OCI-LY3 (cell line): ENCODE data around the gene TNS1.

Experiments
- H2AFZ ChIP-seq: fragments of 200-600, 300-600 bp; shearing (Covaris generic); 2 replicates; pipeline ENCODE4 v1.6.0; 2014; ENCODE audit warnings: antibody characterized with exemption, low read depth, low read length
- H3K27ac ChIP-seq: fragments of 200-600, 300-600 bp; sonication (generic); 2 replicates; pipeline ENCODE4 v1.5.1; 2014; ENCODE audit warnings: mild to moderate bottlenecking, low read length, moderate library complexity, mixed read lengths
- H3K27me3 ChIP-seq: fragments of 200-600, 300-600 bp; sonication (generic); 2 replicates; pipeline ENCODE4 v1.6.1; 2014; ENCODE audit warnings: low read depth, low read length, mixed read lengths
- H3K36me3 ChIP-seq: fragments of 200-600, 300-600 bp; sonication (generic); replicated peaks from 2 replicates; pipeline ENCODE3; 2014; ENCODE audit warnings: low read depth, low read length, mixed read lengths
- H3K4me1 ChIP-seq: fragments of 300-600, 200-600 bp; sonication (generic); 2 replicates; pipeline ENCODE4 v1.6.1; 2014; ENCODE audit warnings: low read length, mixed read lengths
- H3K4me2 ChIP-seq: fragments of 200-600, 300-600 bp; sonication (generic); 2 replicates; pipeline ENCODE4 v1.6.1; 2014; ENCODE audit warnings: low read length, mixed read lengths
- H3K4me3 ChIP-seq: fragments of 300-600, 200-600 bp; sonication (generic); 2 replicates; pipeline ENCODE4 v1.5.1; 2014; ENCODE audit warnings: antibody characterized with exemption, mild to moderate bottlenecking, low read length, moderate library complexity
- H3K79me2 ChIP-seq: fragments of 300-600, 200-600 bp; shearing (Covaris generic); 2 replicates; pipeline ENCODE4 v1.6.1; 2014; ENCODE audit warnings: mild to moderate bottlenecking, low read length, mixed read lengths
- H3K9ac ChIP-seq: fragments of 300-600, 200-600 bp; shearing (Covaris generic); 2 replicates; pipeline ENCODE4 v1.6.0; 2014; ENCODE audit warnings: mild to moderate bottlenecking, low read length, moderate library complexity
- H3K9me3 ChIP-seq: fragments of 200-600, 300-600 bp; shearing (Covaris generic); 2 replicates; pipeline ENCODE4 v1.6.1; 2014; ENCODE audit warnings: low read length, mixed read lengths; ENCODE audit not compliant: insufficient read depth
- H4K20me1 ChIP-seq: fragments of 200-600, 300-600 bp; sonication (generic); 2 replicates; pipeline ENCODE4 v1.6.1; 2016; ENCODE audit warnings: low read length, mixed read lengths; ENCODE audit not compliant: insufficient read depth
- CTCF ChIP-seq: fragments of 200-600, 300-600 bp; sonication (generic); IDR thresholded peaks from 2 replicates; pipeline ENCODE4 v1.5.1; 2014; ENCODE audit warnings: antibody characterized with exemption, low read length, low read depth
- EZH2phosphoT487 ChIP-seq: fragments of 200-600 bp; shearing (Covaris generic); IDR thresholded peaks from 2 replicates; pipeline ENCODE4 v1.6.1; 2018; ENCODE audit warnings: antibody characterized with exemption, mixed run types, low read depth

TNS1 gene

GRCh38 chr2:217989221-217989948, 13.4 kb downstream of the TNS1 start:
- no peak overlapping the region for H3K27ac ChIP-seq
- no peaks in the 10 kb centered on the region for H3K79me2 ChIP-seq
- H3K4me1 ChIP-seq: peaks cover 13% of the 10 kb centered on the region
- H4K20me1 ChIP-seq: no peaks in the 10 kb centered on the region
- no peak for TF ChIP-seq CTCF
- no peak for TF ChIP-seq EZH2phosphoT487
- no peak overlapping the region for H2AFZ ChIP-seq
- H3K36me3 ChIP-seq: no peaks in the 10 kb centered on the region
- H3K4me3 ChIP-seq: no peak overlapping the region
- no peaks in the 10 kb centered on the region for H3K27me3 ChIP-seq
- H3K9ac ChIP-seq: no peak overlapping the region
- H3K4me2 ChIP-seq: no peak overlapping the region
- H3K9me3 ChIP-seq: no peaks in the 10 kb centered on the region

- no peaks in the 10 kb centered on the region for H3K79me2 ChIP-seq
- H4K20me1 ChIP-seq: no peaks in the 10 kb centered on the region
- H2AFZ ChIP-seq: no peak overlapping the region
- no peaks in the 10 kb centered on the region for H3K9me3 ChIP-seq
- peak overlapping the region; percentile 49 for H3K4me2 ChIP-seq
- peak overlapping the region; percentile 15; the same call in 1 of the 2 replicates for H3K4me3 ChIP-seq
- no peaks in the 10 kb centered on the region for H3K27me3 ChIP-seq
- H3K27ac ChIP-seq: no peak overlapping the region
- H3K4me1 ChIP-seq: peaks cover 8% of the 10 kb centered on the region
- TF ChIP-seq EZH2phosphoT487 (no peak), CTCF (0 out of 2 replicates have a peak, but pooled peaks have one; percentile 2)
- H3K9ac ChIP-seq: no peak overlapping the region
- no peaks in the 10 kb centered on the region for H3K36me3 ChIP-seq
These were observed 14.0 kb downstream of the TNS1 start for GRCh38 chr2:217988840-217989204.

GRCh38 chr2:217988014-217988839, 14.6 kb downstream of the TNS1 start:
- TF ChIP-seq CTCF (peak; percentile 69), EZH2phosphoT487 (no peak)
- Histone ChIP-seq H3K9me3 (no peaks in the 10 kb centered on the region), H3K27ac (no peak overlapping the region), H3K9ac (no peak overlapping the region), H3K36me3 (no peaks in the 10 kb centered on the region), H3K4me3 (peak overlapping the region; percentile 15; the same call in 1 of the 2 replicates), H3K79me2 (no peaks in the 10 kb centered on the region), H2AFZ (no peak overlapping the region), H3K27me3 (no peaks in the 10 kb centered on the region), H3K4me1 (peaks cover 8% of the 10 kb centered on the region), H3K4me2 (peak overlapping the region; percentile 49), H4K20me1 (no peaks in the 10 kb centered on the region)

- Histone ChIP-seq H3K36me3 (no peaks in the 10 kb centered on the region), H4K20me1 (no peaks in the 10 kb centered on the region), H3K4me3 (no peak overlapping the region), H3K9me3 (no peaks in the 10 kb centered on the region), H3K27ac (no peak overlapping the region), H3K27me3 (no peaks in the 10 kb centered on the region), H3K4me1 (peaks cover 8% of the 10 kb centered on the region), H3K4me2 (no peak overlapping the region), H3K79me2 (no peaks in the 10 kb centered on the region), H2AFZ (no peak overlapping the region), H3K9ac (no peak overlapping the region)
- no peak for TF ChIP-seq CTCF
- TF ChIP-seq EZH2phosphoT487: no peak
These were observed 15.4 kb downstream of the TNS1 start for GRCh38 chr2:217987391-217987790.
